Measurements from ENCODE around the gene TMEM120A.

DNA sequence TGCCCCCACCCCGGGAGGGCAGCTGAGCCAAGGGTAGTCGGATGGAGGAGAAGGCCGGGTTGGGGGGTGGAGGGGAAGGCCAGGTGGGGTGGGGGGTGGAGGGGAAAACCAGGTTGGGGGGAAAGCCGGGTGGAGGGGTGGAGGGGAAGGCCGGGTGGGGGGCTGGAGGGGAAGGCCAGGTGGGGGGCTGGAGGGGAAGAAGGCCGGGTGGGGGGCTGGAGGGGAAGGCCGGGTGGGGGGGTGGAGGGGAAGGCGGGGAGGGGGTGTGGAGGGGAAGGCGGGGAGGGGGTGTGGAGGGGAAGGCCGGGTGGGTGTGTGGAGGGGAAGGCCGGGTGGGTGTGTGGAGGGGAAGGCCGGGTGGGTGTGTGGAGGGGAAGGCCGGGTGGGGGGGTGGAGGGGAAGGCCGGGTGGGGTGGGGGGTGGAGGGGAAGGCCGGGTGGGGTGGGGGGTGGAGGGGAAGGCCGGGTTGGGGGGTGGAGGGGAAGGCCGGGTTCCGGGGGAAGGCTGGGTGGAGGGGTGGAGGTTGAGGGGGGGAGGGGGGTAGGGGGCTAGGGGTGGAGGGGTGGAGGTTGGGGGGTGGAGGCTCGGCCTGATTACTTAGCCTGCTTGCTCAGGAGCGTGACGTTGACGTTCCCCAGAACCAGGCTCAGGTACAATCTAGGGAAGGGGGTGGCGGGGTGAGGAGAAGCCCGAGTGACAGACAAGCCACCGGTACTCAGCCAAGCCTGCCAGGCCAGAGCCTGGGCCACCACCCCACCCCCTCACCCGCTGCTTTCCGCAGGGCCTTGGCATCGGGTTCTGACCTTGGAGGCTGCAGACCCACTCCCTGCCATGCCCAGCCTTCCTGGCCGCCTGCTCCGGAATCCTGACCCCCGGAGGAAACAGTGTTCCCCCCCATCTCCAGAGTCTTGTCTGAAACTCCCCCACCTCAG, 5.6 kb downstream of the TMEM120A start:
- TF ChIP-seq, protein P1, sequence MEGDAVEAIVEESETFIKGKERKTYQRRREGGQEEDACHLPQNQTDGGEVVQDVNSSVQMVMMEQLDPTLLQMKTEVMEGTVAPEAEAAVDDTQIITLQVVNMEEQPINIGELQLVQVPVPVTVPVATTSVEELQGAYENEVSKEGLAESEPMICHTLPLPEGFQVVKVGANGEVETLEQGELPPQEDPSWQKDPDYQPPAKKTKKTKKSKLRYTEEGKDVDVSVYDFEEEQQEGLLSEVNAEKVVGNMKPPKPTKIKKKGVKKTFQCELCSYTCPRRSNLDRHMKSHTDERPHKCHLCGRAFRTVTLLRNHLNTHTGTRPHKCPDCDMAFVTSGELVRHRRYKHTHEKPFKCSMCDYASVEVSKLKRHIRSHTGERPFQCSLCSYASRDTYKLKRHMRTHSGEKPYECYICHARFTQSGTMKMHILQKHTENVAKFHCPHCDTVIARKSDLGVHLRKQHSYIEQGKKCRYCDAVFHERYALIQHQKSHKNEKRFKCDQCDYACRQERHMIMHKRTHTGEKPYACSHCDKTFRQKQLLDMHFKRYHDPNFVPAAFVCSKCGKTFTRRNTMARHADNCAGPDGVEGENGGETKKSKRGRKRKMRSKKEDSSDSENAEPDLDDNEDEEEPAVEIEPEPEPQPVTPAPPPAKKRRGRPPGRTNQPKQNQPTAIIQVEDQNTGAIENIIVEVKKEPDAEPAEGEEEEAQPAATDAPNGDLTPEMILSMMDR (conservative IDR thresholded peaks at IDR 0.05; ENCODE audit: low read depth, low read length): no peak
- TF ChIP-seq EZH2 (IDR thresholded peaks at IDR 0.05; ENCODE audit: borderline replicate concordance, low read depth, low read length, poor library complexity, severe bottlenecking): no peak

All from A673 (cell line).